Measurements from ENCODE around the gene PPP1R9A. TPM values are rescaled to one million over a fixed set of nuclear protein-coding genes. Genes with fewer than 3 reads are reported as not detected.

Gene PPP1R9A
- total and polyA plus RNA-seq, 5 experiments from 2014 or later: 0.14 to 0.75 (median 0.18) TPM; not detected in 2

DNA sequence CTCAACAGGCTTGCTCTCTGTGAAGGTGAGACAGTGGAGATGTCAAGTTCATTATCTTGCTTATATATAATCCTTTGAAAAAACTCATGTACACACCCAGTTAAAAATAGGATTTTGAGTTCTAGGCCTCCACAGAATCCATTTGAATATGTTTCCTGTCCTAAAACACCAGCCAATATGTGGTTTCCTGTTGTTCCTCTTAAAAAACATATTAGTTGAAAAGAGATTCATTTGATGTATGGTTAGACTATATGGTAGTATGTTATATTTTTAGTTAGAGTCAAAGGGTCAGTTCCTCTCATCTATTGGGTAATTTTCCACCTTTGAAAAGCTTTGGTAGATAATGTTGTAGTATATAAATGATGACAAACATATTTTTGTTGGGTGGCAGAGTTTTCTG is 16.0 kb downstream of the PPP1R9A start:
- peaks cover 0 to 8% (median 5%) of the 10 kb centered on the region in 5 donors for H3K27me3 Mint-ChIP-seq

DNA sequence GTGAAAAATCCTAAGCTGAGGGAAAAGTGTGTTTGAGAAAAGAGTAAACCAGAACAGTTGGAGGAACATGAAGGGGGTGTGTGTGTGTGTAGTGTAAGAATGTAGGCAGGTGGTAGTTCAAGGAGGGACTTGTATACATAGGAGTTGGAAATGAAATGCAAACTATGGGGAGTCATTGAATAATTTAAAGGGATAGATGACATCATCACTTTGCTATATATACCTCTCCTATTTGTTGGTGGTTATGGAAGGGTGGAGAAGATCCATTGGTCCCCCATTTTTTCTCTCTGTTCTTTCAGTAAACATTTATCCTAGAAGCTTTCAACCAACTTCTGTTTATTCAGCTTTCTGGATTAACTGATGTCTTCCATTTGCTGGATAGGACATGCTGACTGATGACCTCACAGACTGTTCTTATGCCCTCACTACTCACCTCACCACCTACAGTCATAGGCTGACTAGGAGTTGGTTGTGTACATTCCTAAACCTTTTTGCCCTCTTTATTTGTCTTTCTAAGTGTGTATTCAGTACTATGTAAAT is 20.8 kb downstream of the PPP1R9A start:
- DNase-seq (no peak), ATAC-seq (no peak)
- H3K36me3 Mint-ChIP-seq: no peaks in the 10 kb centered on the region
- POLR2A ChIA-PET: no interaction called here
- H3K4me1 Mint-ChIP-seq: peaks cover 0 to 5% (median 0%) of the 10 kb centered on the region in 4 donors
- H3K27ac Mint-ChIP-seq: no peak overlapping the region
- no peak overlapping the region for H3K4me3 Mint-ChIP-seq
- peaks cover 0 to 7% (median 3%) of the 10 kb centered on the region in 5 donors for H3K27me3 Mint-ChIP-seq
- peaks cover 0 to 2% (median 0%) of the 10 kb centered on the region in 9 donors for H3K9me3 Mint-ChIP-seq

More for the DNA sequence above, 16.0 kb downstream of the PPP1R9A start:
- Mint-ChIP-seq H3K27ac (no peak overlapping the region), H3K4me3 (no peak overlapping the region), H3K36me3 (no peaks in the 10 kb centered on the region), H3K9me3 (no peaks in the 10 kb centered on the region), H3K4me1 (peaks cover 0 to 9% (median 0%) of the 10 kb centered on the region in 4 donors)
- DNase-seq (no peak), ATAC-seq (no peak)
- POLR2A ChIA-PET: no interaction called here

DNA sequence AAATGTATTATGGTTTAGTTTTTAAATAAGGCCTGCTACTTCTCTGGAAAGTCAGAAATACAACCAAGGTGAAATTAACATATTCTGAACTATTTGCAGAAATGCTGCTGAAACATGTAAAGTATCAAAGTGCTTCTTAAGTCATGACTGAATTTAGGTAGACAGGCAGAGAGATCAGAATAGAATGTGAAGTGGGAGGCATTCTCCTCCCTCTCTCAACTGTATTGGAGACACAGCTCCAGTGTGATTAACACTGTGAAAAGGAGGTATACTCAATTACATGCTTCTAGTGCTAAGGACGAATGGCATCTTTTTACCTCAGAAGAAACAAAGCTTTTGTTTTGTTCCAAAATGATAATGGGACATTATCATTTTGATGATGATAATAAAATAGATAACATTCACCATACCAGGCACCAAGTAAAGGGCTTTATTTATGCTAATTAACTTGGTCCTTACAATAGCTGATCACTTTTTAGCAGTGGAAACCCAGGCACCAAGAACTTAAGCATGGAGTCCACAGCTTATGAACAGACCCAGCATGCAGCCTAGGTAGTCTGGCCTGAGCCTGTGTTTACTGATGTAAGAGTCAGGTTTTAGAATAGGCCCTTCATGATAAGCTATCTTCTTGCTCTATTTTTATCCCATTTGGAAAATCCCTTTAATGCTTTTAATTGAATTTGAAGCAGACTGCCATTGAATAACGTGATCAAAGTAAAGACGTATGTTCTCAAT is 26.0 kb downstream of the PPP1R9A start:
- Mint-ChIP-seq H3K27me3 (peaks cover 0 to 9% (median 3%) of the 10 kb centered on the region in 5 donors), H3K36me3 (no peaks in the 10 kb centered on the region), H3K4me1 (no peaks in the 10 kb centered on the region), H3K9me3 (peaks cover 0 to 2% (median 0%) of the 10 kb centered on the region in 9 donors), H3K27ac (no peak overlapping the region), H3K4me3 (no peak overlapping the region)
- ATAC-seq (no peak), DNase-seq (no peak)
- POLR2A ChIA-PET: no interaction called here

DNA sequence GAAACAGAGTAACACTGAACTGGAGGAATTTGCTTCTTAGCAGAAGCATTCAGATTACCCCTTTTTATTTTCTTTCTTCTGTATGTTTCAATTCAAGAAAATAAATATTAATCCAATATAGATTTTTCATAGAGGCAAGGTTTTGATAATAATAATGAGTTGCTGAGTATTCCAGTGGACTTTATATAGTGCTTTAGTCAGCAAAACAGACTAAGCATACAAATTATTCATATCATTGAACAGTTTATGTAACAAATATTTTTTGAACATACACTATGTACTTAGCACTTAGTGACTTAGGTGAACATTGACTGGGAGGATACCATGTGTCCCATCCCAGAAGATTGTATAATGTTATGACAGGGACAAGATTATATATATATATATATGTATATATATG is 32.0 kb downstream of the PPP1R9A start:
- H3K36me3 Mint-ChIP-seq: no peaks in the 10 kb centered on the region
- POLR2A ChIA-PET: no interaction called here
- no peak overlapping the region for H3K27ac Mint-ChIP-seq
- no peaks in the 10 kb centered on the region for H3K4me1 Mint-ChIP-seq
- H3K27me3 Mint-ChIP-seq: peaks cover 0 to 9% (median 0%) of the 10 kb centered on the region in 5 donors
- H3K9me3 Mint-ChIP-seq: no peaks in the 10 kb centered on the region
- ATAC-seq: no peak
- H3K4me3 Mint-ChIP-seq: no peak overlapping the region
- no peak for DNase-seq

DNA sequence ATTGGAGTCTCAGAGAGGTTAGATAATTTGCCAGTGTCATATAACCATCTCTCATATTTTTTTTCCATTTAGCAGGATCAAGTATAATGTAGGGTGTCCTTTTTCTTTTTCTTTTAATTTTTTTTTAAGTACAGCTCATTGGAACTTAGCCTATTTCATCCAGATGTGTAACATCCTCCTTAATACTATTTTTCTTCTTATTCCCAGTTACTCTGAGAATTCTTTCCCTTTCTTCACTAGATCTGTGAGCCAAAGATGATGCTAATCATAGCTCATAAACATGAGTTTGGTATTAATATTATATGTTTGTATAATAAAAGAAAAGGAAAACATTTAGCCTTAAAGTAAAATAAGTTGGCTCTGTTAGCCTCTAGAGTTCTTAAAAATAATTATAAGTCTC is 32.8 kb downstream of the PPP1R9A start:
- ATAC-seq (no peak), DNase-seq (no peak)
- Mint-ChIP-seq H3K27me3 (peaks cover 0 to 9% (median 0%) of the 10 kb centered on the region in 5 donors), H3K4me3 (no peak overlapping the region), H3K9me3 (no peaks in the 10 kb centered on the region), H3K4me1 (no peaks in the 10 kb centered on the region), H3K36me3 (no peaks in the 10 kb centered on the region), H3K27ac (no peak overlapping the region)
- POLR2A ChIA-PET: no interaction called here

DNA sequence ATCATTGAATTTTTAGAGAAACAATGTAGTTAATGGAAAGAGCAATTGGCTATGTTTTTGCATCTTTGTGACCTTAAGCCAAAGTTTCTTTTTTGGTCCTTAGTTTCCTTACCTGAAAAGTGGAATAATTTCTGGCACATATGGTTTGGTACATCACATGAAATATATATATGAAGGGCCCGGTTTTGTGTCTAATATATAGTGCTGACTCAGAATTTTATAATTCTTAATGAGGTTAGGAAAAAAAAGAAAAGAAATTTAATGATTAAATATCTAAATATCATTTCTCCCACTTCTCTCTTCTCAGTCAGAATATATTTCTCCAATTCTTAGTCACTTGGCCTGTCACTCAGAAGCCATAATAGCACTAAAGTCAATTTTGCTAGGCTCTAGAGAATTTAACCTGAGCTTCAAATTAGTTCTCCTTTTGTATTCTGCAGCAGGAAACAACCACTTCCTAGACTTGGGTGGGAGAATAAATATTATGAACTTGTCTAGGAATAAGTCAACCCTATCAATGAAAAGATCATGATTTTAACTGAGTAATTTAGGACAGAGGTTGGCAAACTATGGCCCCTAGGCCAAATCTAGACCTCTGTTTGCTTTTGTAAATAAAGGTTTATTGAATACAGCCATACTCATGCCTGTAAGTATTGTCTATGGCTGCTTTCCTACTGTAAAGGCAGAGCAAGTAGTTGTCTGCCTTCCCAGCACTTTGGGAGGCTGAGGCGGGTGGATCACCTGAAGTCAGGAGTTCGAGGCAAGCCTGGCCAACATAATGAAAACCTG is 34.6 kb downstream of the PPP1R9A start:
- no peak for ATAC-seq
- Mint-ChIP-seq H3K4me1 (no peaks in the 10 kb centered on the region), H3K27ac (no peak overlapping the region), H3K27me3 (peaks cover 0 to 6% (median 0%) of the 10 kb centered on the region in 5 donors), H3K9me3 (no peaks in the 10 kb centered on the region), H3K36me3 (no peaks in the 10 kb centered on the region), H3K4me3 (no peak overlapping the region)
- no peak for DNase-seq
- POLR2A ChIA-PET: no interaction called here

DNA sequence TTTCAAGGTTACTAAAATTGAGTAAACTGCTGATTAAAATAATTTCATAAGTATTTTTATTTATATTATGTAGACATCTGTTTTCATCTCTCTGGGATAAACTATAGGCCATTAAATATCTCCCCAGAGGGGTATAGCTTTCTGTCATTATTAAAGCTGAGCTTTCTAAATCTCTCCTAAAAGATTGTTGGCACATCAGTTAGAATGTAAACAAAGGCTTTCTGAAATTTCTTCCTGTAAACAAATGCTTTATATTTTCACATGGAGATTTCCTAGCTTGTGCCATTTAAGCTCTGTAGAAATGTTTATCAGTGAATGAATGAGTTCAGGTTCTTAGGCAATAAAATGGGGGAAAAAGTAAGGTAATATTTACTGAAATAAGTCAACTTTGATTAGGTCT is 35.7 kb downstream of the PPP1R9A start:
- no peak overlapping the region for H3K27ac Mint-ChIP-seq
- no peak overlapping the region for H3K4me3 Mint-ChIP-seq
- ATAC-seq (no peak), DNase-seq (no peak)
- POLR2A ChIA-PET: no interaction called here
- no peaks in the 10 kb centered on the region for H3K27me3 Mint-ChIP-seq
- no peaks in the 10 kb centered on the region for H3K36me3 Mint-ChIP-seq
- H3K9me3 Mint-ChIP-seq: no peaks in the 10 kb centered on the region
- H3K4me1 Mint-ChIP-seq: no peaks in the 10 kb centered on the region

DNA sequence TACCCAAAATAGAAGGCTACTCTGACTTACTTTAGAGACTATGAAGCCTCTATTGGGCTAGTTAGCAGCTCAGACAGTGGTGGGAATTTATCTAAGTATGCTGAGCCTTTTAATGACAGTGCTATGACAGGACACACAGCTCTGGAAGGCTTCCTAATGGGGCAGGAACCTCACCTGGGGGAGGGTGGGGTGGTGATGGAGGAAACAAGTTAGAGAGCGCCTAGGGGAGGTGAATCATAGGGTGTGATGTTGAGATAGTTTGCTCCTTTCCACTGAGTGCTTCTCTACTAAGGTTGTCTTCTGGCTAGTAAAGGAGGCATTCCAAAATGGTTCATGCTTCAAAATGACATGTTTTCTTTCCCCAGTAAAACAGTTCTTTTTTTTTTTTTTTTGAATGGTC is 42.1 kb downstream of the PPP1R9A start:
- DNase-seq (no peak), ATAC-seq (no peak)
- H3K36me3 Mint-ChIP-seq: no peaks in the 10 kb centered on the region
- no peaks in the 10 kb centered on the region for H3K27me3 Mint-ChIP-seq
- no peak overlapping the region for H3K27ac Mint-ChIP-seq
- H3K4me3 Mint-ChIP-seq: no peak overlapping the region
- H3K9me3 Mint-ChIP-seq: peaks cover 0 to 13% (median 2%) of the 10 kb centered on the region in 9 donors
- H3K4me1 Mint-ChIP-seq: no peaks in the 10 kb centered on the region
- POLR2A ChIA-PET: no interaction called here

DNA sequence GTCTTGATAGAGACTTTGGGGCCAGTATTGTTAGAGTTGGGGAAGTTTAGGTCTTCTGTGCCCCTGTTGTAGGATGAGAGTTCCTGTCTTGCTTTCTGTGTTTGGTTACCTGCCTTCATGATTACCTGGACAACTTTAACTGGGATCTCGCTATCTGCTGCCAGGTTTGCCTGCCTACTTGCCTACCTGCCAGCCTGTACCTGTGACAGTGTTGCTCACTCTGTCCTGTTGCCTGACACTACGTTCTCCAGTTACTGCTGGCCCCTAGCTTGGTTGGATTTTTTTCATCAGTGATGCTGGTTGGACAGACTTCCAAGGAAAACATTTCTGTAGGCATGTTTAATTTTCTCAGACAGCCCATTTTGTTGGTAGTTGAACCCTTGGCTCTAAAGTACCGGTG is 48.4 kb downstream of the PPP1R9A start:
- Mint-ChIP-seq H3K4me1 (no peaks in the 10 kb centered on the region), H3K9me3 (peaks cover 0 to 13% (median 2%) of the 10 kb centered on the region in 9 donors), H3K36me3 (no peaks in the 10 kb centered on the region), H3K4me3 (no peak overlapping the region), H3K27me3 (peaks cover 0 to 5% (median 0%) of the 10 kb centered on the region in 5 donors), H3K27ac (no peak overlapping the region)
- no peak for DNase-seq
- POLR2A ChIA-PET: no interaction called here
- no peak for ATAC-seq

DNA sequence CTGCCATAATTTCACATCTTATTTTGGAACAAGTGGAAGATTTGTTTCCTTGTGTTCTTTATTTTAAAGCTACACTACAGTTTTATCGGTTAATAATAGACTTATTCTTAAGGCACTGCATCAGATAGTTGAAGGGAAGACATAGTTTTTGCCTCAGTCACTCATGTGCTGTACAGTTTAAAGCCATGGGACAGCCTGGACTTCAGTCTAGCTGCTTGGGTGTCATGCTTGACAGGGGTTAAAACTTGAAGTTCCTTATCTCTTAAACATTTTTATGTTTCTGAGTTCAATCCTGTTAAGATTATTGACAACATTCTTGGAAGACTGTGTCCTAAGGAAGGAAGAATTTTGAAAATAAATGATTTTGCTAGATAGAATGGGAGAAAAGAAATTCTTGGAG is 49.7 kb downstream of the PPP1R9A start:
- POLR2A ChIA-PET: no interaction called here
- DNase-seq (no peak), ATAC-seq (no peak)
- Mint-ChIP-seq H3K4me3 (no peak overlapping the region), H3K4me1 (no peaks in the 10 kb centered on the region), H3K27me3 (peaks cover 0 to 5% (median 0%) of the 10 kb centered on the region in 5 donors), H3K36me3 (no peaks in the 10 kb centered on the region), H3K9me3 (peaks cover 0 to 13% (median 2%) of the 10 kb centered on the region in 9 donors), H3K27ac (no peak overlapping the region)

DNA sequence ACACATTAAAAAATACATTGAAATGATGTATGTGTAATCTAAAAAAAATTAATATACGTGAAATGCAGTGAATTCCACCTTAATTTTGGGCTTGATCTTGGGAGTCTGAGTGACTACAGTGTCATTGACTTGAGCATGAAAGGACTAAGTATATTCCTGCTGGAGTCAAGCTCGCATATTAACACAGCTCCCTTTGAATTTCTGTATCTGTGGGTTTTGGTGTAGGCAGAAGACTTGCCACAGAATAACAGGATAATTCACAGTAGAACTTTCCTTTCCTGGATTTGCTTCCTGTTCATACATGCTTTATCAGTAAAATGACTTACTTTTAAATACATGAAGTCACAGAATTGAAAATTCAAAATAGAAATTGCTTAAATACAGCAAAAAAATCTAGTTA is 55.3 kb downstream of the PPP1R9A start:
- Mint-ChIP-seq H3K36me3 (no peaks in the 10 kb centered on the region), H3K27me3 (no peaks in the 10 kb centered on the region), H3K27ac (no peak overlapping the region), H3K4me3 (no peak overlapping the region), H3K9me3 (peaks cover 3 to 26% (median 12%) of the 10 kb centered on the region in 9 donors), H3K4me1 (no peaks in the 10 kb centered on the region)
- ATAC-seq (no peak), DNase-seq (no peak)
- POLR2A ChIA-PET: no interaction called here

DNA sequence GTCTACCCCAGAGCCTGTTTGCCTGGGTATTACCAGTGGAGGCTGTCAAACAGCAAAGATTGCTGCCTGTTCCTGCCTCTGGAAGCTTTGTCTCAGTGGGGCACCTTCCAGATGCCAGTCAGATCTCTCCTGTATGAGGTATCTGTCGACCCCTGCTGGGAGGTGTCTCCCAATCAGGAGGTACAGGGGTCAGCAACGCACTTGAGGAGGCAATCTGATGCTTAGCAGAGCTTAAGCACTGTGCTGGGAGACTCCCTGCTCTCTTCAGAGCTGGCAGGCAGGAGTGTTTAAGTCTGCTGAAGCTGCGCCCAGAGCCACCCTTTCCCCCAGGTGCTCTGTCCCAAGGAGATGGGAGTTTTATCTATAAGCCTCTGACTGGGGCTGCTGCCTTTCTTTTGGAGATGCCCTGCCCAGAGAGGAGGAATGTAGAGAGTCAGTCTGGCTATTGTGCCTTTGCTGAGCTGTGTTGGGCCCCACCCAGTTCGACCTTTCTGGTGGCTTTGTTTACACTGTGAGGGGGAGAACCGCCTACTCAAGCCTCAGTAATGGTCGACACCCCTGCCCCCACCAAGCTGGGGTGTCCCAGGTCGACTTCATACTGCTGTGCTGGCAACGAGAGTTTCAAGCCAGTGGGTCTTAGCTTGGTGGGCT is 62.2 kb downstream of the PPP1R9A start:
- ATAC-seq: no peak
- no peak for DNase-seq
- peaks cover 0 to 7% (median 0%) of the 10 kb centered on the region in 5 donors for H3K27me3 Mint-ChIP-seq
- POLR2A ChIA-PET: no interaction called here
- H3K4me3 Mint-ChIP-seq: no peak overlapping the region
- H3K9me3 Mint-ChIP-seq: peaks cover 3 to 40% (median 17%) of the 10 kb centered on the region in 9 donors
- H3K36me3 Mint-ChIP-seq: peaks cover 0 to 6% (median 0%) of the 10 kb centered on the region in 3 donors
- no peaks in the 10 kb centered on the region for H3K4me1 Mint-ChIP-seq
- H3K27ac Mint-ChIP-seq: no peak overlapping the region

DNA sequence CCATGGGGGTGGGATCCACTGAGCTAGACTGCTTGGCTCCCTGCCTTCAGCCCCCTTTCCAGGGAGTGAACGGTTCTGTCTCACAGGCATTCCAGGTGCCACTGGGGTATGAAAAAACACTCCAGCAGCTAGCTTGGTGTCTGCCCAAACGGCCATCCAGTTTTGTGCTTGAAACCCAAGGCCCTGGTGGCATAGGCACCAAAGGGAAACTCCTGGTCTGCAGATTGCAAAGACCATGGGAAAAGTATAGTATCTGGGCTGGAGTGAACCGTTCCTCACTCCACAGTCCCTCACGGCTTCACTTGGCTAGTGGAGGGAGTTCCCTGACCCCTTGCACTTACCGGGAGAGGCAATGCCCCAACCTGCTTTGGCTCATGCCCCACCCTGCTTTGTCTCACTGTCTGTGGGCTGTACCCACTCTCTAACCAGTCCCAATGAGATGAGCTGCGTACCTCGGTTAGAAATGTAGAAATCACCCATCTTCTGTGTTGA is 62.7 kb downstream of the PPP1R9A start:
- H3K27me3 Mint-ChIP-seq: peaks cover 0 to 7% (median 0%) of the 10 kb centered on the region in 5 donors
- peaks cover 0 to 6% (median 0%) of the 10 kb centered on the region in 3 donors for H3K36me3 Mint-ChIP-seq
- no peaks in the 10 kb centered on the region for H3K4me1 Mint-ChIP-seq
- H3K4me3 Mint-ChIP-seq: no peak overlapping the region
- H3K9me3 Mint-ChIP-seq: peaks cover 2 to 37% (median 16%) of the 10 kb centered on the region in 9 donors
- ATAC-seq (no peak), DNase-seq (no peak)
- no peak overlapping the region for H3K27ac Mint-ChIP-seq
- POLR2A ChIA-PET: no interaction called here
